ENCODE results near the gene LRRIQ1. TPM values are rescaled to one million over a fixed set of nuclear protein-coding genes. Genes with fewer than 3 reads are reported as not detected.

The LRRIQ1 gene
- total and polyA plus RNA-seq, 2 of the 8 experiments (the other 6 are each of a cell fraction or from before 2014, with no cell fraction given) = 0.24 to 0.76 TPM

DNA sequence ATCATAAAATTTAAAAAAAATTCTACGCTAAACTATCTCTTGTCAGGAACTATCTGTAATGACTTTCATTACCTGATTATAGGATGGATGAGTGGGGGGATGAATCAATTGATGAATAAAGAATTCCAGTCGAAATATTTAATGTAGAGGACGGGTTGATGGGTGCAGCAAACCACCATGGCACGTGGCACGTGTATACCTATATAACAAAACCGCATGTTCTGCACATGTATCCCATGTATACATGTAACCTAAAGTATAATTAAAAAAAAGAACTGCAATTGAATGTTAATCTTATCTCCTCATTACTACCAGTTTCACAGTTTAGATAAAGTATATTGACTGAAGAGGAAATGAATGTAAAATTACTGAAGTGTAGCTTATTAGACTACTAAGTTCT lies 23.4 kb downstream of the LRRIQ1 start:
- Histone ChIP-seq H2BK12ac (ENCODE audit: low read depth, low read length) (no peak overlapping the region), H2AK5ac (ENCODE audit: low read depth, low read length) (no peak overlapping the region), H2AFZ (ENCODE audit: low read length) (no peak overlapping the region), H3K23me2 (ENCODE audit: low read depth, low read length) (no peaks in the 10 kb centered on the region), H3K79me2 (ENCODE audit: control insufficient read depth in 1 of 2, insufficient read depth in 2 of 2, low read length in 2 of 2) (no peaks in the 10 kb centered on the region), H2BK20ac (ENCODE audit: low read length) (no peak overlapping the region), H2BK15ac (ENCODE audit: low read length) (no peak overlapping the region), H3K9ac (replicated peaks in 1 of 4; ENCODE audit: extremely low read depth in 1 of 4, low read depth in 3 of 4, low read length in 3 of 4) (no peak overlapping the region), H3K9me3 (ENCODE audit: insufficient read depth in 2 of 2, low read depth in 1 of 2, low read length in 1 of 2) (no peaks in the 10 kb centered on the region), H3K4ac (replicated peaks; ENCODE audit: insufficient read length, low read depth, low read length) (no peak overlapping the region), H4K20me1 (replicated peaks in 1 of 2; ENCODE audit: control insufficient read depth in 1 of 2, insufficient read depth in 2 of 2, low read length in 2 of 2) (no peaks in the 10 kb centered on the region), H3K4me1 (replicated peaks in 1 of 4; ENCODE audit: control insufficient read depth in 3 of 4, insufficient read depth in 4 of 4, low read length in 3 of 4) (no peaks in the 10 kb centered on the region), H3K79me1 (ENCODE audit: low read depth, low read length) (no peaks in the 10 kb centered on the region), H3K4me3 (ENCODE audit: extremely low read depth in 1 of 4, insufficient read depth in 2 of 4, low read depth in 3 of 4, low read length in 4 of 4) (no peak overlapping the region), H4K91ac (replicated peaks; ENCODE audit: insufficient read length, low read length) (no peak overlapping the region), H3K23ac (ENCODE audit: insufficient read length) (no peak overlapping the region), H3K27me3 (replicated peaks in 1 of 4; ENCODE audit: control insufficient read depth in 3 of 4, extremely low read depth in 1 of 4, insufficient read depth in 3 of 4, low read length in 3 of 4) (no peaks in the 10 kb centered on the region), H3K27ac (ENCODE audit: low read depth, low read length) (no peak overlapping the region), H3K56ac (replicated peaks; ENCODE audit: insufficient read length, low read depth, low read length) (no peak overlapping the region), H4K8ac (ENCODE audit: extremely low read depth, insufficient read depth, low read length) (no peak overlapping the region), H4K5ac (ENCODE audit: insufficient read length, low read depth, low read length) (no peak overlapping the region), H3K18ac (ENCODE audit: extremely low read depth, low read length) (no peak overlapping the region), H3K14ac (ENCODE audit: insufficient read length) (no peak overlapping the region), H3K4me2 (ENCODE audit: insufficient read depth in 1 of 2, low read depth in 2 of 2, low read length in 2 of 2) (no peak overlapping the region), H3K36me3 (ENCODE audit: control insufficient read depth in 2 of 4, insufficient read depth in 4 of 4, low read length in 3 of 4) (no peaks in the 10 kb centered on the region), H2BK120ac (replicated peaks; ENCODE audit: low read depth, low read length) (no peak overlapping the region), H2BK5ac (ENCODE audit: low read depth, low read length) (no peak overlapping the region)
- no peak for TF ChIP-seq YY1 (IDR thresholded peaks at IDR 0.05; ENCODE audit: low read depth, low read length)
- TF ChIP-seq ASH2L (IDR thresholded peaks at IDR 0.05; ENCODE audit: low read length) = no peak
- TF ChIP-seq SIX5 (IDR thresholded peaks at IDR 0.05; ENCODE audit: low read depth, low read length) = no peak
- no peak for TF ChIP-seq RFX5 (IDR thresholded peaks at IDR 0.05; ENCODE audit: borderline replicate concordance, low read depth, low read length)
- TF ChIP-seq SRF (IDR thresholded peaks at IDR 0.05; ENCODE audit: low read depth, low read length) = no peak
- POLR2A ChIA-PET (ENCODE audit: partially characterized antibody) = no interaction called here
- WGBS, 2 experiments (ENCODE audit: extremely low coverage in 1 of 2, insufficient coverage in 1 of 2, insufficient read length in 1 of 2, insufficient replicate concordance in 2 of 2, low coverage in 1 of 2, low lambda C conversion rate in 2 of 2, missing lambda C conversion rate in 1 of 2) = 75% methylated on average over 6 of the region's 6 CpGs; no CpG with 5 or more reads in 1 of the 2 experiments
- no peak for FAIRE-seq
- CTCF ChIA-PET (ENCODE audit: partially characterized antibody) = interaction anchor here (0.7 to 6.5 kb wide), 8 partner anchors 11 to 186 kb away, joined by 3 to 61 read pairs (median 4); no protein-coding TSS in a partner anchor
- DNase-seq (ENCODE audit: low read depth in 1 of 2, low spot score in 2 of 2) = no peak

Measured in H1 (cell line).